Stimulated activated CD8-positive, alpha-beta memory T cell treated with anti-CD3 and anti-CD28 coated beads, Interleukin-4, amount 100 ng/mL, for 24 hours (primary cell): ENCODE results near the gene TP73.
A peak's percentile ranks its signal among the peaks of the same experiment; 100 is the strongest.

Experiments
- DNase-seq: peaks from one replicate; pipeline ENCODE4 v3.0.0-alpha.2; 2020; ENCODE audit warnings: low read depth

The TP73 gene

DNA sequence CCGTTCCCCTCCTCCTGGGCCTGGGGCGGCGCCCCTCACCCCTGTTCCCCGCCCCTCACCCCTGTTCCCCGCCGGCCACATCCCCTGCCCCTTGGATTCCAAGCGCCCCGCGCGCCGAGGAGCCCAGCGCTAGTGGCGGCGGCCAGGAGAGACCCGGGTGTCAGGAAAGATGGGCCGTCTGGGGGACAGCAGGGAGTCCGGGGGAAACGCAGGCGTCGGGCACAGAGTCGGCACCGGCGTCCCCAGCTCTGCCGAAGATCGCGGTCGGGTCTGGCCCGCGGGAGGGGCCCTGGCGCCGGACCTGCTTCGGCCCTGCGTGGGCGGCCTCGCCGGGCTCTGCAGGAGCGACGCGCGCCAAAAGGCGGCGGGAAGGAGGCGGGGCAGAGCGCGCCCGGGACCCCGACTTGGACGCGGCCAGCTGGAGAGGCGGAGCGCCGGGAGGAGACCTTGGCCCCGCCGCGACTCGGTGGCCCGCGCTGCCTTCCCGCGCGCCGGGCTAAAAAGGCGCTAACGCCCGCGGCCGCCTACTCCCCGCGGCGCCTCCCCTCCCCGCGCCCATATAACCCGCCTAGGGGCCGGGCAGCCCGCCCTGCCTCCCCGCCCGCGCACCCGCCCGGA, at the start of gene TP73:
Gene TP73 (plus strand): TSS at position 587 of the 618 bp plus-strand sequence. CDS start 29,850 bp downstream, outside the sequence.
- DNase-seq, result no peak

GRCh38 chr1:3603156-3603555, 49.2 kb upstream of the TP73 start:
- no peak for DNase-seq

GRCh38 chr1:3603571-3604467, 48.5 kb upstream of the TP73 start:
- DNase-seq, result no peak

GRCh38 chr1:3604468-3604974, 47.8 kb upstream of the TP73 start:
- no peak for DNase-seq

DNA sequence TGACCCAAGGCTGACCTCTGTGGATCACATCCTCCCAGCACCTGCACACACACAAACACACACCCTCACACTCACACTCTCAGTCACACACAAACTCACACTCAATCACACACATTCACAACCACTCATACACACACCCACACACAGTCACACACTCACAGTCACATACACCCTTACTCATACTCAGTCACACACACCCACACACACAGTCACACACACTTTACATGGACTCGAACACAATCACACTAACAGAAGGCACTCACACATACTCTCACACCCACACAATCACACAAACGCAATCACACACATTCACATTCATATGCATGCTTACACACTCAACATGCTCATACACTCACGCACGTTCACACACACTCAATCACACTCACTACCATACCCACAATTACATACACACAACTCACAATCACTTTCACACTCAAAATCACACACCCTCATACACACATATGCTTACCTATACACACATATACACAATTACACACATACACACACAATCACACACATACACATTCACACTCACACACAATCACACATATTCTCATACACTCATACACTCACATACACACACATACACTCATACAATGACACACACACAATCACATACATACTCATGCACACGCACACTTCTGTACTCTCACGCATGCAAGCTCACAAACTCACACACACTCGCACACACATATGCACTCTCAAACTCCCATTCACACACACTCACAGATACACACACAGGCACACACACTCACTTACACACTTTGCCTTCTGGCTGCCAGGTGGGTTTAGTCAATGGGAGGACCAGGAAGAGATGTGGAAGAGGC, 47.1 kb upstream of the TP73 start:
- no peak for DNase-seq

DNA sequence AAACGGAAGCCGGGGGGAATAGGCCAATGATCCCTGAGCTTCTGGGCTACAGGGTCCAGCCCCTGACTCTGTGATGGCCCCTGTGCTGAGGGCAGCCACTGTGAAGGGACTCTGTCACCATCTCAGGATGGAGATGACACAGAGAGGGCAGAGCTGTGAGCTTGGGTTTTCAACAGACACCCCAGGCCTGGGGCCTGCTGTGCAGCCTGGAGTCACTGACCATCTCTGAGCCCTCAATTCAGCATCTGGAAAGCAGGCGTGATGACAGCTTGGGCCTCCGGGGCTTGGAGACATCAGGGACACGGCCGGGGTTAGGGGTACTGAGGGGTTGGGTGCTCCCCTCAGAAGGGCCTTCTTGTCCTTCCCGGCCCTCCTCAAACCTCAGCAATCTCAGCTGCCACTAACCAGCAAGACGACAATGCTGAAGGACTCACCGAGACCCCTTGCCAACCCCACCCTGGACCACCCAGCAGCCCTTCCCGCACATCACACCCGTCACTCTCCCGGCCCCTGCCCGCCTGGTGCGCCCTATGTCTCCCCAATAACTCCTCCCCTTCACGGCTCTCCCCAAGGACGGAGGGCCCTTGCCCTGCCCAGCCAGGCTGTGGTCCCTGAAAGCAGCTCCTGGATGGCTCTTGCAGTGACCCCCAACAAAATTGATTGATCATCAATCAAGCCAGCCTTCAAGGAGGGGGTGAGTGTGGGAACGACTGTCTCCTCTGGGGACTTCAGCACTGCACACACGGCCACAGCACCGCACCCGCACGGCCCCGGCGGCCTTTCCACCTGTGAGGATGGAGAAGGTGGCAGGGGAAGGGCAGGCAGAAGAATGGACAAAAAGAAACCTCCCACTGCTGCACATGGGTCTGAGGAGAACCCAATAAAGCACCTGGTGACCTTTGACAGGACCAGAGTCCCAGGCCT, 45.3 kb upstream of the TP73 start:
- DNase-seq, result no peak

GRCh38 chr1:3607703-3608065, 44.6 kb upstream of the TP73 start:
- DNase-seq, result no peak

DNA sequence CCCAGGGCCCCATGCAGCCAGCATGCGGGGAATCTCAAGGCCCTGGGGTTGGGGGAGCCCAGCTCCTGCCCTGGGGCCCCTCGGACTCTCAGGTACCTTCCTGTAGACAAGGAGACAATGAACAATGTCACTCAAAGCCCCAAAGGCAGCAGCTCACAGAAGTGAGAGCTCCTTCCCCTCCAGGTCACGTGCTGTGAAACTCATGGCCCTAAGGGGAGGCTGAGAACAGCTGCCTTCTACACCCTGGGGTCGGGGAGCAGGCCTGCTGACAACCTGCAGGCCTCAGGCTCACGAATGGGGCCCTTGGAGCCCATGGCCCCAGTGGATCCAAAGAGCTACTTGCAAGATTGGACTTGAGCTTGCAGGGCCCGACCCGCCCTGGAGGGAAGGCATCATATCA, 44.2 kb upstream of the TP73 start:
- DNase-seq, result no peak

DNA sequence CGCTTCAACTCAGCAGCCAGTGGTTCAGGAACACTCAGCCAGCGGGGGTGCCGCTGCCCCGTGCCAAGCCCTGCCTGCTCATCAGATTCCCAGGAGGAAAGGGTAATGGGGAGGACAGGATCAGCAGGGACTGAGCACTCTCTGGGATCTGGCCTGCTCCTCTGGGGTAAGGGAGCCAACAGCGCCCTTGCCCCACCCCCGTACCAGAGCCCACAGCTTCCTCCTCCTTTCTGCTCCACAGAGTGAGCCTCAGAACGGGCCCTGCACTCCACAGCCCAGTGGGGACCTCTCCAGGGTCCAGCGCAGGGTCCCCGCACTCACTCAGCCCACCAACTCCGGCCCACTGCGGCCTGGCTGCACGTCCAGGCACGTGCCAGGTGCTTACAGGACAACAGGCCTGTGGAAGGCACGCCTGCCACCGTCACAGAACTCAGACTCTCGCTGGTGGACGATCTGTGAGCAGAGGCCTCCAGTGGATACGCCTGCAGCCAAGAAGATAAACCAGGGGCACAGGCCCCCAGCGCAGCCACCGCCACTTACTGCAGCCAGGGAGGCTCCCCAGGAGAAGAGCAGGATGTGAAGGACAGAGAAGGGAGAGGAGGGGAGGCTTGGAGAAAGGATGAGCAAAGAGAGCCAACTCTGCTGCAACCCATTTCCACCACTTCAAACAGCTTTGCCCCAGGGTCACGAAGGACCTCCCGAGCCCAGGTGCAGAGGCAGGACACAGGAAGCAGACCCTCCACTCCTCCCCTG, 43.1 kb upstream of the TP73 start:
- DNase-seq, result no peak

GRCh38 chr1:3609769-3610526, 42.4 kb upstream of the TP73 start:
- no peak for DNase-seq

DNA sequence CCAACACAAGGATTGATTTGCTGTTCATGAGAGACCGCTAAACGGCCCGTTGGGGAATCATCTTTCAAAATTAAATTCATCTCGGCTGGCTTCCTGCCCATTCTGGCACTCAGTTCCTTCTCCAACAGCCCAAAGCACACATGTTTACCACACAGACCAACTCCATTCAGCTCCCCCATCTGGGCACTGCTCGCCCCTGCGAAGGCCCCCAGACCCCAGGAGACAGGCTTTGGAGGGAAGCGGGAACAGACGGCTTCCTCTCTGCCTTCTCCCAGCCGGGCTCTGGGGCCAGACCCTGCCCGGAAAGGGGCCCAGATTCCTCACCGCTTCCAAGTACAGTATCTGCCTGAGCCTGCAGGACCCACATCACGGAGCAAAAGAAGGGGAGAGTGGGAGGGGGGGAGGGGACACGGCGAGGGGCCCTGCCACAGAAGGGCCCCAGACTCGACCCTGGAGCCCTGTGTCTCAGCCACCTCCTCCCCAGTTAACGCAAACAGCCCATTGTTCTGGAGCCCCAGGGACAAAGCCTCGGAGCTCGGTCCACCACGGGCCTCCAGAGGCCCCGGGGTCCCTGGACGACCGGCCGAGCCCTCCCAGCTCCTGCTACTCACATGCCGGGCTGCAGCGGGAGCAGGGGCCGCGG, 41.7 kb upstream of the TP73 start:
- no peak for DNase-seq

DNA sequence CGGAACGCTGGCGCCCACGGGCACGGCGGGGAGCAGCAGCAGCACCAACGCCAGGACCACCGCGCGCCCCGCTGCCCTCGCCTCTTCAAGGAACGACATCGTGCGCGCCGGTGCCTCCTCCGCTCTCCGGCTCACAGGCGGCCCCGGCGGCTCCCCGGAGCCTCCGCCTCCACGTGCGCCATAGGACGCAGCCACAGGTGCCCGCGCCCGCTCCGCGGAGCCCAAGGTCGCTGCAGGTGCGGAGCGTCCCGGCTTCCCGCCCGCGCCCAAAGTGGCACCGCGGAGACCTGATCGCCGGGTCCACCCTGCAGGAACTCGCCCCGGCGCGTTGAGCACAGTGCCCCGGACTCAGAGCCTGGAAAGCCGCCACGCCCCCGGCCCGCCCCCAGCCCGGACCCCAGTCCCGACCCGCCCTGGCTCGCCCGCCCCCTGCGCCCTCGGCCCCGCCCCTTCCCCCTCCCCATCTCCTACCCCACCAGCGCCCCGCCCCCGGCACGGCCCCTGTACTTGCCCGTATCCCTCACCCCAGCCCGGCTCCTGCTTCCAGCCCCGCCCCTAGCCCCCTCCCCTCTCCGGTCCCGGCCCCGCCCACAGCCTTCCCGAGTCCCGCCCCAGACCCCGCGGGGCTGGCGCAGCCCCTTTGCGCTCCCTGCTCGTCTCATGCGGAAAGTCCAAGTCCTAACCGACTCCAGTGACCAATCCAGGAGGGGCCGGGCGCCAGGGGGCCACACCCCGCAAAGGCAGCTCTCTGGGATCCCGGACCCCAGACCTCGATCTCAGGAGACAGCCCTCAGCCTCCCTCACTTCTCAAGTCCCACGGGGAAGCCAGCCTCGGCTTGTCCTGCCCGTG, 40.9 kb upstream of the TP73 start, which contains the start of gene MEGF6:
Gene MEGF6 (minus strand): TSS at position 339 of the 850 bp plus-strand sequence. CDS start 240 bp downstream, at position 99.
- peak; percentile 67 for DNase-seq

DNA sequence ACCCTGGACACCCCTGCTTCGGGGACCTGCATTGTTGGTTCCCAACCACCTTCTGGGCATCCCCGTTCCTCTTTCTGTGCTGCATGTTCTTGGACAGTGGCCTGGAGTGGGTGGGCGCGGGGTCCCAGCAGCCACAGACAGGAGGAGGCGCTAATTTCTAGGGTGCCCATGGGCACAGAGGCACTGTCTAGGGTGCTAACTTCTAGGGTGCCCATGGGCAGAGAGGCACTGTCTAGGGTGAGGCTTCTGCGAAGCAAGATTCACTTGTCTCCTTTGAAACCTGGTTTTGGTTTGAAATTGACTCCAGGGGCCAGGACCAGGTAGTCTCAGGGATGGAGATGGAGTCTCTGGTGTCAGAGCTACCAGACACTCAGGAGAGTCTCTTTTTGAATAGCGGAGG, 40.2 kb upstream of the TP73 start:
- no peak for DNase-seq

- DNase-seq, result no peak
Measured at GRCh38 chr1:3614755-3615742, 37.3 kb upstream of the TP73 start.

DNA sequence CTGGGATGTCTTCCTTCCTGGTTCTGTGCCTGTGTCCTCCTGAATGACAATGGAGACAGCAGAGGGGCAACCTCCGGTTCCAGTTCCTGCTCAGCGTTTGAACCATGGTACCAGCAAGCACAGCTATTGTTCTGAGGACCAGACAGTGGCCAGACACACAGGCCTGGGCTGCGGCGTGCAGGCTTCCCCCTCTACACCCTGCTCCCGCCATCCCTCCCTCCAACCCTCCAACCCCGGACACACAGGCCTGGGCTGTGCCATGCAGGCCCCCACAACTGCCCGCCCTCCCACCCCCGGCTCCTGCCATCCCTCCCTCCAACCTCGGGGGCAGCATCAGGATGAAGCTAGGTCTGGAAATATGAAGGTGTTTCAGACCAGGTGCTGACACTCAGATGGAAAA, 35.5 kb upstream of the TP73 start:
- no peak for DNase-seq

- DNase-seq, result no peak
Measured at GRCh38 chr1:3617806-3618345, 34.4 kb upstream of the TP73 start.

- DNase-seq, result no peak
Measured at GRCh38 chr1:3618531-3618880, 33.8 kb upstream of the TP73 start.
